NCI-H1436 (cell line): ENCODE data around the gene CYP3A5.
"Not testable (repeated sequence)": the region's sequence is repeated elsewhere in the genome, so short reads cannot be mapped to it uniquely, and the experiment has no call there.

ENCODE experiments used
- DNase-seq: peaks from one replicate; lab custom pipeline; 2025; lab: John Stamatoyannopoulos, UW

The CYP3A5 gene

GRCh38 chr7:99685871-99686608, 6.2 kb upstream of the CYP3A5 start:
- DNase-seq: not testable (repeated sequence)

DNA sequence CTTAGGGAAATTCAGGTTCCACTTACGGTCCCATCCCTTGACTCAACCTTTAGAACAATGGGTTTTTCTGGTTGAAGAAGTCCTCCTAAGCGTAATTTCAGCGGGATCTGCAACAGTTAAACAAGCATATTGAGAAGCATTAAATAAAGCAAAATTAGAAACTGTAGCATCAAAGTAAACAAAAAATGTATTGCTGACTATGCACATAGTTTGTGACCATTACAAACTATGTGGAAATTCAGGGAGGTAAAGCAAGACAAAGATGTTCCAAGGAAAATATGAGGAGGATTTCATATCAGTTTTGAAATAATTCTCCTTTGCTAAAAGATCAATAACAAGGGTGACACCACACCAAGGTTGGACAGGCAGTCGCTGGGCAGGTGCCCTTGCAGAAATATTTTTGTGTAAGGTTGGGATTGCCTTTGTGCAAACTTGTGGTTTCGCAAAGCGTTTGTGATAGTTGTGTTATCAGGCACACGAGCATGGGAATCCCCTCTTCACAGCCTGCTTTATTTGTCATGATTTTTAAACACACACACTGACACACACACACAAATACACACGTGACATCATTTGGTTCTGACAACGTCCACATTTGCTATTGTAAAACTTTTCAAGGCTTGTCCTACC, 5.4 kb upstream of the CYP3A5 start:
- no peak for DNase-seq

DNA sequence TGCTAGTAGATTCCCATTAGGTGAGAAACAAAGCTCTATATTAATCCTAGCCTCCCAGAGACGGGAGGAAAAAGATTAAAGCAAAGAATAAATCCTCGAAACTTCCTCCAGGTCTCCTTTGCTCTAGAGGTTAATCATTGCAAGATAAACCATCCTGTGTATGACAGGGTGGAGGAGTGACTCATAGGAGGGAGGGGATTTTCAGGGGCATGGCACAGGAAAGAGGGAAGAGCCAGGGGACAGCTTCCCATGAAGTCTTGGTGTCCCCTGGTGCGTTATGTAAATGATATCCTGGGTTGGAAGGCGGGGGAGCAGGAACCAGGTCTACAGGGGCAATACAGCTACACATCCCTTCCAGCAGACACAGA, 780 bp downstream of the CYP3A5 start:
- DNase-seq: no peak

GRCh38 chr7:99677648-99678045, 2.1 kb downstream of the CYP3A5 start:
- DNase-seq: no peak

GRCh38 chr7:99677013-99677647, 2.7 kb downstream of the CYP3A5 start:
- no peak for DNase-seq

- DNase-seq: no peak
Measured at GRCh38 chr7:99674995-99675742, 4.6 kb downstream of the CYP3A5 start.

GRCh38 chr7:99672573-99672972, 7.2 kb downstream of the CYP3A5 start:
- no peak for DNase-seq

DNA sequence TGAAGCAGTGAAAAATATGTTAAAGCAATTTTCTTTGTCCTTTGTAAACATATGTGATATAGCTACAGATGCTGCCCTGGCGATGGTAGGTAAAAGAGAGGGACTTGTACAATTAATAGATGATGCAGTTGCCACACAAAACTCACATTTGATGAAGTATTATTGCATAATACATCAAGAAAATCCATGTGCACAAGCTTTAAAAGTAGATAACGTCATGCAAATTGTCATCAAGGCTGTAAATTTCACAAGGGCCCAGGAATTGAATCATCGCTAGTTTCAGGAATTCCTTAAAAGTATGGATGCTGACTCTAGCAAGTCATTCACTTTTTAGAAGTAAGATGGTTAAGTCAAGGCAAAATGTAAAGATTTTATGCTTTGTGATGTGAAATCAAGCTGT, 10.0 kb downstream of the CYP3A5 start:
- no peak for DNase-seq

DNA sequence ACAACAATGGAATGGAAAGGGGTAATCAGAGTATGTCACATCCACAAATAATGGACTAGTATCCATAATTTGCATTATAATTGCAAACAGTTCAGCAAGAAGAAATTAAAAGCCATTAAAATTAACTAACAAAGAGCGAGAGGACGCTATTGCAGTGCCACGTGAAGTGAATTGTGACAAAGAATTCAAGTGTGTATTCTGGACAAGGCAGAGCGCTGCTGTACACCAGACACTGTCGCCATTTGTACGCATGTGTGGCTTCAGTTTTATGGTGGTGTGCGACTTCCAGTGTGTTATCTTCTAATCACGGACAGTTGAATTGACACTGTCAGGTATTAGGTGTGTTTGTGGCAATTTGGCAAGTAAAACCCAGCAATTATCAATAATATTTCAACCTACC, 11.3 kb downstream of the CYP3A5 start:
- DNase-seq: no peak

DNA sequence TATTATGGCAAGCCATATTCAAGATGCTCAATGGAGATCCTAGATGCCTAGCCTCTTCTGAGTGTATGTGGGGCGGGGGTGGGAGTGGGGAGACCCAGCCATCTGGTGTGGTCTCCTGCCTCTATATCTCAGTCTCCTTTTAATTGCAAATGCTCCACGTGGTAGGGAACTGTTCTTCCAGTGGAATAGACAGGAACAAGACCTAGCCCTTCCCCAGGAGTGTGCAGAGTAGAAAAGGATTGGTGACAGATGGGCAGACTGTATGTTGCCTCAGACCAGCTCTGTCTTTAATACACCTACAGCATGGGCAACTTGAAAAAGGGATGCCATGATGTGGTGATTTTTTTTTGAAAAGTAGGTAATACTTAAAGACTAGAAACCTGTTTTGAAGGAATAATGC, 12.6 kb downstream of the CYP3A5 start:
- DNase-seq: no peak

DNA sequence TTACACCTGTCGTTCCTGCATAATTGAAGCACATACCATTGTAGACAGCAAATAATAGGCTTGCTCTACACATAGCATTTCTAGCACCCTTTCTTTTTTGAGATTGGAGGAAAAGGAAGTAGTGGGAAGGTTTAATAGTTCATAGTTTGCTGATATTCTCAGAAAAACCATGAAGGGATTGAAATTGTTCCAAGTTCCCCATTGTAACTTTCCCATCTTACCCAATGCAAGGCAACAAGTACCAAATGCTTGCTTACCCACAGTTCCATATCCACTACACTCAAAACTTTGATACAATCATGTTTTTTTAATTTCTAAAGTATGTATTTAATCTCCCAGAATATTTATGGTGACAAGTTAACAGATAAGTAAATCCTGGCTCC, 13.8 kb downstream of the CYP3A5 start:
- no peak for DNase-seq

DNA sequence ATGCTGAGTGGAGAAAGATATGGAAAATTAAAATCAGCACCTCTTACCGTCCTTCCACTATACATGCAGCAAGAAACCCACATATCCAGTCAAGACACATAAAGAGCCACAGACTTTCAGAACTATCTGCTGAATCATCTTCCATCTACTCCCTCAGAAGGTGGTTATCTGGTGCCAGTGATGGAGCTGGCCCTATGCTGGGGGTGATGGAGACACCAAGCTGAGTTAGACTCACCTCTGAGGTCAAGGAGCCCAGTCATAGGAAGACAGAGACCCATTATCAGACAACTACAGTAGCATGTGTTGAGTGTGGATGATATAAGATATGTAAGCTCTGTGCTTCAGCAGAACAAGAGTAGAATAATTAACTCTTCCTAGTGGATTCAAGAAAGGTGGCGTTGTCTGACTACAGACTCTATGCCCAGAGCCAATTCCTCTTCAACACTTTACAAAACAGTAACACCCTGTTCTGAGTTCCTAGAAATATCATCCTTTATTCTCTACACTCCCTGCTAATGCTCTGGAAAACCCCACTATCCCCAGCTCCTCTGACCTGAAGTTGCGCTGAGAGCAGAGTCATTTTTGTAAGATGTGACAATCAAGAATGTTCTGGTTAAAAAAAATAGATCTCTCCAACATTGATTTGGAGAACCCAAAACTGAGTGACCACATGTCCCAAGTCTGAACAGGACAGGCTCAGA, 14.3 kb downstream of the CYP3A5 start:
- DNase-seq: no peak

DNA sequence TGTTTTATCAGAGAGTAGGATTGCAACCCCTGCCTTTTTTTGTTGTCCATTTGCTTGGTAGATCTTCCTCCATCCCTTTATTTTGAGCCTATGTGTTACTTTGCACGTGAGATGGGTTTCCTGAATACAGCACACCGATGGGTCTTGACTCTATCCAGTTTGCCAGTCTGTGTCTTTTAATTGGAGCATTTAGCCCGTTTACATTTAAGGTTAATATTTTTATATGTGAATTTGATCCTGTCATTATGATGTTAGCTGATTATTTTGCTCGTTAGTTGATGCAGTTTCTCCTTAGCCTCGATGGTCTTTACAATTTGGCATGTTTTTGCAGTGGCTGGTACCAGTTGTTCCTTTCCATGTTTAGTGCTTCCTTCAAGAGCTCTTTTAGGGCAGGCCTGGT, 21.9 kb downstream of the CYP3A5 start:
- not testable (repeated sequence) for DNase-seq

DNA sequence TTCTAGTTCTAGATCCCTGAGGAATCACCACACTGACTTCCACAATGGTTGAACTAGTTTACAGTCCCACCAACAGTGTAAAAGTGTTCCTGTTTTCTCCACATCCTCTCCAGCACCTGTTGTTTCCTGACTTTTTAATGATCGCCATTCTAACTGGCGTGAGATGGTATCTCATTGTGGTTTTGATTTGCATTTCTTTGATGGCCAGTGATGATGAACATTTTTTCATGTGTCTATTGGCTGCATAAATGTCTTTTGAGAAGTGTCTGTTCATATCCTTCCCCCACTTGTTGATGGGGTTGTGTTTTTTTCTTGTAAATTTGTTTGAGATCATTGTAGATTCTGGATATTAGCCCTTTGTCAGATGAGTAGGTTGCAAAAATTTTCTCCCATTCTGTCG, 25.2 kb downstream of the CYP3A5 start:
- DNase-seq: not testable (repeated sequence)

GRCh38 chr7:99653754-99654153, 26.0 kb downstream of the CYP3A5 start:
- no peak for DNase-seq

GRCh38 chr7:99653269-99653668, 26.5 kb downstream of the CYP3A5 start:
- not testable (repeated sequence) for DNase-seq

DNA sequence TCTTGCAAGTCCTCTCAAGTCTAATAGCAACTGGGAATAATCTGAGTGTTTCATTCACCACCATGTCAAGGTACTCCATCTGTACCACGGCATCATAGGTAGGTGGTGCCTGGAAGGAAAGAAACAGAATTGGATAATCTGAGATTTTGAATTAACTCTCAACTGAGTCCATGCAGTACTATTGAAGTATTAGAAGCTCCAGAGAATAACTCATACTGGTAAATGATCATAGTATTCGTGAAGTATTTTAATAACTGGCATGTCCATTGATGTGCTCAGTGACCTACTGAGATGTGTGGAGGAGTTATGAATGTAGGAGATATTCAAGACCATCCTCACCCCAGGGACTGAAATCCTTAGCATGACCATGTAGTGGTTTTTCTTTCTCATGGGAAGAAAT, 27.1 kb downstream of the CYP3A5 start:
- DNase-seq: no peak

DNA sequence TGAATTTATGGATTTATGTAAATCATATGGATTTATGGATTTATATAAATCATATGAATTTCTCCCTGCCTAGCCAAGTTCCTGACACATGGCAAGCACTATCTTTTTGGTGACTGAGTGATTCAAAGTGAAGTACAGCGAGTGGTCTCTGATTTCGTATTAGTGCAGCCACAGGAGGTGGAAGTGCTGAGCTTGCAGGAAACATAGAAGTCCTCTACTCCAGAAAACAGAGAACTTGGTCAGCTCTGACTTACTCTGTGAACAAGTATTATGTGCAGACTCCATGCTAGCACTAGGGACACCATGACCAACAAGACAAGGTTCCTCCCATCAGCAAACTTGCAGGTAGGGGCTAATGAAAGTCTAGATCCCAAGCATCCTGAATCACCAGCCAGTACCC, 28.5 kb downstream of the CYP3A5 start:
- no peak for DNase-seq

- DNase-seq: no peak
Measured at GRCh38 chr7:99648843-99649242, 31.0 kb downstream of the CYP3A5 start.

DNA sequence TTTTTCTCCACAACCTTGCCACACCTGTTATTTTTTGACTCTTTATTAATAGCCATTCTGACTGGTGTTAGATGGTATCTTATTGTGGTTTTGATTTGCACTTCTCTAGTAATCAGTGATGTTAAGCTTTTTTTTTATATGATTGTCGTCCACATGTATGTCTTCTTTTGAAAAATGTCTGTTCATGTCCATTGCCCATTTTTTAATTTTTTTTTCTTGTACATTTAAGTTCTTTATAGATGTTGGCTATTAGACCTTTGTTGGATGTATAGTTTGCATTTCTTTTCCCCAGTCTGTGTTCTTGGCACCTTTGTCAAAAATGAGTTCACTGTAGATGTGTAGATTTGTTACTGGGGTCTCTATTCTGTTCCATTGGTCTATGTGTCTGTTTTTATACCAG, 34.2 kb downstream of the CYP3A5 start:
- no peak for DNase-seq

DNA sequence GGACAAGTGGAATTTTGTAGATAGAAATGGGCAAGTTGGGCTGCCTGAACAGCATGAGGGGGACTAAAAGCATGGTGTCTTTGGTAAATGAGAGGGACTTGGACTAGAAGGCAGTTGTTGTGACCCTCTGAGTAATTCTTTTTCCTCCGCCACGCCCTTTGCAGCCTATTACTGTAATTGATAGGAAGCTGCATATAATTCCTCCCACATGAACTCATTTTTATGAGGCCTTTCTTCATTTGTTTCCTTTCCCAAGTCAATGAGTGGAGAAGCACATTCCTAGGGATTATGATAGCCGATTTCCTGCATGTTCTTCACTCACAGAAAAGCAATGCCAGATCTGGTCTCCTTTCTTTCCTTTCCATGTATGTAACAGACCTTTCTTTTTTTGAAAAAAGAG, 35.4 kb downstream of the CYP3A5 start:
- no peak for DNase-seq

GRCh38 chr7:99643464-99643863, 36.3 kb downstream of the CYP3A5 start:
- DNase-seq: no peak
